HCT116 (cell line): ENCODE data around the gene SCYL2. TPM values are rescaled to one million over a fixed set of nuclear protein-coding genes. Genes with fewer than 3 reads are reported as not detected.

Experiments used
- ATAC-seq: fragments of 200-7000 bp; cut with Tn5 transposase; 2 replicates; pipeline ENCODE4 v1.9.1; 2020; ENCODE audit warnings: mild to moderate bottlenecking, moderate library complexity
- BruUV-seq: library from RNA; stranded (reverse); fragments of 400-500 nt; replicated peaks from 2 replicates; lab custom pipeline; 2021; lab: Mats Ljungman, UMichigan
- CTCF ChIA-PET: fragments of 300-600 bp; sonication (Branson Sonifier 250); formaldehyde crosslinking; loops from one replicate; lab custom pipeline; 2021; ENCODE audit warnings: antibody characterized with exemption; lab: Charles Lee
- POLR2A ChIA-PET: fragments of 300-600, 350-600 bp; sonication (Branson Sonifier 250); formaldehyde crosslinking; loops from one replicate; lab custom pipeline; 2021; ENCODE audit warnings: antibody characterized with exemption; lab: Charles Lee
- RAD21 ChIA-PET, 2 experiments: fragments of 300-600 bp; sonication (Branson Sonifier 250); formaldehyde crosslinking; loops; one replicate each; lab custom pipeline; 2023; ENCODE audit warnings: low total read pairs in 2 of 2; ENCODE audit not compliant: uncharacterized antibody in 2 of 2, unreplicated experiment in 2 of 2, low non-redundant PET in 1 of 2; lab: Charles Lee
- DNase-seq: peaks from one replicate; pipeline ENCODE4 v3.0.0-alpha.2; 2010; ENCODE audit warnings: low read depth, low spot score
- H2AFZ ChIP-seq: fragments of 200-600 bp; shearing (Covaris generic), sonication (generic); 2 replicates; pipeline ENCODE4 v1.6.1; 2017; ENCODE audit warnings: low read depth, mixed run types, mixed read lengths, antibody characterized with exemption, low read length; ENCODE audit not compliant: poor library complexity, severe bottlenecking
- H3K27ac ChIP-seq: 2 replicates; pipeline ENCODE4 v1.5.1; 2012; ENCODE audit warnings: low read depth, low read length
- H3K27me3 ChIP-seq: fragments of 200-600 bp; sonication (generic); 2 replicates; pipeline ENCODE4 v1.6.1; 2016; ENCODE audit warnings: mixed run types, low read length, mixed read lengths; ENCODE audit not compliant: insufficient read depth
- H3K36me3 ChIP-seq, 2 experiments: fragments of 200-500 bp in 1 of 2; fragments of 200-600 bp in 1 of 2; sonication (Bioruptor generic) in 1 of 2; sonication (generic) in 1 of 2; 2 replicates each; pipeline versions ENCODE4 v1.5.1 to v1.6.1; 2014 to 2016; ENCODE audit warnings: low read length in 2 of 2, inconsistent platforms in 1 of 2, mixed read lengths in 1 of 2, mixed run types in 1 of 2; ENCODE audit not compliant: insufficient read depth in 2 of 2, control insufficient read depth in 1 of 2
- H3K4me1 ChIP-seq, 2 experiments: fragments of 200-600 bp in 1 of 2; sonication (generic) in 1 of 2; 2 replicates each; pipeline versions ENCODE4 v1.5.1 to v1.6.1; 2012 to 2017; ENCODE audit warnings: low read length in 2 of 2, inconsistent platforms in 1 of 2, mild to moderate bottlenecking in 1 of 2, mixed read lengths in 1 of 2, mixed run types in 1 of 2, moderate library complexity in 1 of 2; ENCODE audit not compliant: insufficient read depth in 2 of 2, control insufficient read depth in 1 of 2
- H3K4me2 ChIP-seq: fragments of 200-600 bp; sonication (generic); 2 replicates; pipeline ENCODE4 v1.6.1; 2017; ENCODE audit warnings: mixed run types, low read length, mixed read lengths
- H3K4me3 ChIP-seq, 2 experiments: fragments of 200-600 bp in 1 of 2; sonication (generic) in 1 of 2; replicated peaks in 1 of 2; 2 replicates each; pipeline ENCODE4 v1.5.1; 2011 to 2016; ENCODE audit warnings: low read length in 2 of 2, control low read depth in 1 of 2, low read depth in 1 of 2, mild to moderate bottlenecking in 1 of 2, mixed read lengths in 1 of 2, mixed run types in 1 of 2
- H3K79me2 ChIP-seq: fragments of 200-600 bp; sonication (generic); 2 replicates; pipeline ENCODE4 v1.6.1; 2017; ENCODE audit warnings: mild to moderate bottlenecking, mixed run types, low read length, moderate library complexity, mixed read lengths; ENCODE audit not compliant: insufficient read depth
- H3K9ac ChIP-seq: fragments of 200-600 bp; sonication (generic); 2 replicates; pipeline ENCODE4 v1.6.1; 2016; ENCODE audit warnings: low read length, mixed read lengths
- H3K9me2 ChIP-seq: fragments of 200-600 bp; sonication (generic), shearing (Covaris generic); 2 replicates; pipeline ENCODE4 v1.6.1; 2017; ENCODE audit warnings: mixed run types, mild to moderate bottlenecking, moderate library complexity; ENCODE audit not compliant: insufficient read depth
- H3K9me3 ChIP-seq, 2 experiments: fragments of 200-500 bp in 1 of 2; fragments of 200-600 bp in 1 of 2; sonication (Bioruptor generic) in 1 of 2; sonication (generic) in 1 of 2; 2 replicates each; pipeline ENCODE4 v1.6.1; 2014 to 2017; ENCODE audit warnings: low read length in 2 of 2, mixed read lengths in 2 of 2, inconsistent platforms in 1 of 2, low read depth in 1 of 2, mild to moderate bottlenecking in 1 of 2, mixed run types in 1 of 2, moderate library complexity in 1 of 2; ENCODE audit not compliant: control insufficient read depth in 1 of 2, insufficient read depth in 1 of 2
- H4K20me1 ChIP-seq: fragments of 200-600 bp; sonication (generic), shearing (Covaris generic); 2 replicates; pipeline ENCODE4 v1.6.1; 2017; ENCODE audit warnings: mixed run types, mild to moderate bottlenecking, moderate library complexity; ENCODE audit not compliant: insufficient read depth
- ATF3 ChIP-seq: IDR thresholded peaks from 2 replicates; pipeline ENCODE4 v1.6.1; 2012
- EGR1 ChIP-seq: IDR thresholded peaks from 2 replicates; pipeline ENCODE4 v1.6.1; 2012; ENCODE audit warnings: low read depth
- FOSL1 ChIP-seq: IDR thresholded peaks from 2 replicates; pipeline ENCODE4 v1.6.1; 2012; ENCODE audit warnings: low read depth
- REST ChIP-seq: IDR thresholded peaks from 2 replicates; pipeline ENCODE4 v1.6.1; 2012; ENCODE audit warnings: low read depth
- SIN3A ChIP-seq: IDR thresholded peaks from 2 replicates; pipeline ENCODE4 v1.6.1; 2012; ENCODE audit warnings: low read depth
- TCF7L2 ChIP-seq: IDR thresholded peaks from 2 replicates; pipeline ENCODE4 v1.7.0; 2011; ENCODE audit warnings: borderline replicate concordance, inconsistent platforms; ENCODE audit not compliant: insufficient read depth, insufficient read length; ENCODE audit errors: extremely low read depth
- YY1 ChIP-seq: IDR thresholded peaks from 2 replicates; pipeline ENCODE4 v1.6.1; 2011; ENCODE audit warnings: low read length, low read depth, moderate library complexity, mild to moderate bottlenecking; ENCODE audit not compliant: insufficient replicate concordance; ENCODE audit errors: extremely low read depth
- ZNF274 ChIP-seq: fragments of 200-500 bp; sonication (Bioruptor generic); IDR thresholded peaks from 2 replicates; pipeline ENCODE4 v1.6.1; 2014; ENCODE audit warnings: mild to moderate bottlenecking, low read depth, low read length, inconsistent platforms
- intact Hi-C: fragments of 100-400 bp; cut with micrococcal nuclease; formaldehyde crosslinking; loops from 2 replicates; pipeline ENCODE4 v1.10.0; 2022
- total RNA-seq: library from RNA; stranded (reverse); gene quantifications from one replicate; pipeline ENCODE4 v1.2.1, GENCODE V29; 2021; ENCODE audit not compliant: unreplicated experiment

The SCYL2 gene
- total RNA-seq, 1 experiment from 2014 or later, result 31.7 TPM

GRCh38 chr12:100239589-100239988 is 27.4 kb upstream of the SCYL2 start:
- CTCF ChIA-PET, result no interaction called here
- ATAC-seq, result no peak
- no peaks in the 10 kb centered on the region for H3K9me3 ChIP-seq
- no peak for DNase-seq
- no peak overlapping the region for H3K27ac ChIP-seq
- no peak overlapping the region for H2AFZ ChIP-seq
- H3K4me2 ChIP-seq, result no peak overlapping the region
- no peaks in the 10 kb centered on the region for H3K27me3 ChIP-seq
- H3K79me2 ChIP-seq, result no peaks in the 10 kb centered on the region
- H3K4me1 ChIP-seq, result peaks cover 0 to under 1% of the 10 kb centered on the region in 2 experiments; a peak in 1 of 4 replicates
- H3K9ac ChIP-seq, result no peak overlapping the region
- no peaks in the 10 kb centered on the region for H4K20me1 ChIP-seq
- no peak overlapping the region for H3K4me3 ChIP-seq
- H3K9me2 ChIP-seq, result no peaks in the 10 kb centered on the region
- POLR2A ChIA-PET, result interaction anchor here (0.6 kb wide), 1 partner anchor 11 kb away, joined by 3 read pairs; no protein-coding TSS in a partner anchor
- H3K36me3 ChIP-seq, result no peaks in the 10 kb centered on the region
- no TSS peak for BruUV-seq
- RAD21 ChIA-PET, result no interaction called here
- intact Hi-C loops, result loop anchor here (10.0 kb wide), 1 partner anchor 165 kb away; no protein-coding TSS in a partner anchor
- TF ChIP-seq FOSL1, result no peak
- TF ChIP-seq ATF3, result no peak
- TF ChIP-seq ZNF274, result no peak
- TF ChIP-seq REST, result no peak
- TF ChIP-seq TCF7L2, result no peak
- TF ChIP-seq EGR1, result no peak
- TF ChIP-seq YY1, result no peak
- no peak for TF ChIP-seq SIN3A
